K562 (cell line): Measurements from ENCODE around the gene HAUS7. TPM values are rescaled to one million over a fixed set of nuclear protein-coding genes. Genes with fewer than 3 reads are reported as not detected.

Source experiments
- ATAC-seq: fragments of 200-7000 bp; cut with Tn5 transposase; 3 replicates; pipeline ENCODE4 v1.9.1; 2020; ENCODE audit warnings: moderate library complexity
- BruUV-seq: library from RNA; stranded (reverse); fragments of 400-500 nt; replicated peaks from 2 replicates; lab custom pipeline; 2021; lab: Mats Ljungman, UMichigan
- CTCF ChIA-PET: fragments of 300-600 bp; formaldehyde crosslinking; extraction: SDS; loops from one replicate; lab custom pipeline; 2021; ENCODE audit warnings: low intra/inter-chr PET ratio; lab: Yijun Ruan, JAX
- POLR2A ChIA-PET: fragments of 300-600, 350-650 bp; sonication (Branson Sonifier 250); formaldehyde crosslinking; extraction: SDS; loops from one replicate; lab custom pipeline; 2021; ENCODE audit warnings: antibody characterized with exemption, inconsistent platforms; lab: Yijun Ruan, JAX
- DNase-seq, 4 experiments: peaks; one replicate each; pipeline versions ENCODE4 v3.0.0 to v3.0.0-alpha.2; 2011 to 2018; ENCODE audit warnings: low spot score in 3 of 4, mixed read lengths in 3 of 4; ENCODE audit errors: extremely low read depth in 1 of 4
- FAIRE-seq: peaks from 2 replicates; lab custom pipeline; 2011; peaks lifted over from hg19 to GRCh38; lab: Jason Lieb, UNC
- H2AFZ ChIP-seq: 2 replicates; pipeline ENCODE4 v1.6.0; 2011; ENCODE audit warnings: low read depth, low read length, control low read depth, inconsistent platforms
- H3K27ac ChIP-seq: fragments of 200-600 bp; 3 replicates; pipeline ENCODE4 v1.8.0; 2011; ENCODE audit warnings: low read depth, mild to moderate bottlenecking, control low read depth, inconsistent platforms, low read length, moderate library complexity, mixed read lengths; ENCODE audit errors: extremely low read depth
- H3K27me3 ChIP-seq, 2 experiments: fragments of 300-600 bp in 1 of 2; 2 replicates in 1 of 2; 3 replicates in 1 of 2; pipeline versions ENCODE4 v1.6.0 to v1.8.0; 2011; ENCODE audit warnings: inconsistent platforms in 2 of 2, low read length in 2 of 2, mild to moderate bottlenecking in 1 of 2, mixed read lengths in 1 of 2, moderate library complexity in 1 of 2; ENCODE audit not compliant: control insufficient read depth in 2 of 2, insufficient read depth in 2 of 2
- H3K36me3 ChIP-seq: fragments of 300-600 bp; 3 replicates; pipeline ENCODE4 v1.8.0; 2011; ENCODE audit warnings: mild to moderate bottlenecking, low read length, inconsistent platforms; ENCODE audit not compliant: control insufficient read depth, insufficient read depth
- H3K4me1 ChIP-seq, 2 experiments: fragments of 200-600 bp in 1 of 2; replicated peaks in 1 of 2; 2 replicates in 1 of 2; 3 replicates in 1 of 2; pipeline versions ENCODE4 v1.5.1 to v1.8.0; 2011; ENCODE audit warnings: inconsistent platforms in 2 of 2, low read length in 2 of 2, mild to moderate bottlenecking in 1 of 2, mixed read lengths in 1 of 2, moderate library complexity in 1 of 2; ENCODE audit not compliant: control insufficient read depth in 2 of 2, insufficient read depth in 2 of 2
- H3K4me2 ChIP-seq: 2 replicates; pipeline ENCODE4 v1.6.1; 2011; ENCODE audit warnings: low read length, control low read depth, inconsistent platforms, mixed read lengths; ENCODE audit not compliant: insufficient read depth
- H3K4me3 ChIP-seq: fragments of 200-600 bp; sonication (generic), shearing (Covaris generic); 2 replicates; pipeline ENCODE4 v1.5.1; 2016; ENCODE audit warnings: control low read depth, inconsistent platforms
- H3K79me2 ChIP-seq: fragments of 200-600 bp; 3 replicates; pipeline ENCODE4 v1.8.0; 2011; ENCODE audit warnings: low read length, inconsistent platforms; ENCODE audit not compliant: control insufficient read depth, insufficient read depth
- H3K9ac ChIP-seq, 2 experiments: 2 replicates each; pipeline versions ENCODE4 v1.6.0 to v1.6.1; 2011; ENCODE audit warnings: low read depth in 2 of 2, low read length in 2 of 2, control low read depth in 1 of 2, inconsistent platforms in 1 of 2, mild to moderate bottlenecking in 1 of 2, mixed read lengths in 1 of 2; ENCODE audit not compliant: insufficient read depth in 1 of 2
- H3K9me1 ChIP-seq: one replicate; pipeline ENCODE4 v1.6.0; 2011; ENCODE audit warnings: inconsistent platforms, mild to moderate bottlenecking, low read length, moderate library complexity; ENCODE audit not compliant: control insufficient read depth, insufficient read depth
- H3K9me3 ChIP-seq: replicated peaks from 2 replicates; pipeline ENCODE4 v1.5.1; 2011; ENCODE audit warnings: low read depth, low read length, inconsistent platforms; ENCODE audit not compliant: control insufficient read depth, insufficient read depth
- H4K20me1 ChIP-seq: replicated peaks from 2 replicates; pipeline ENCODE4 v1.6.1; 2011; ENCODE audit warnings: low read length, inconsistent platforms, mixed read lengths; ENCODE audit not compliant: control insufficient read depth, insufficient read depth
- DIDO1 ChIP-seq: fragments of 450-650 bp; IDR thresholded peaks from 2 replicates; pipeline ENCODE4 v1.6.1; 2016; ENCODE audit warnings: low read depth, missing biosample characterization, missing genetic modification characterization
- GATAD2B ChIP-seq: fragments of 450-650 bp; IDR thresholded peaks from 2 replicates; pipeline ENCODE4 v1.6.1; 2017; ENCODE audit warnings: mild to moderate bottlenecking, borderline replicate concordance
- PYGO2 ChIP-seq: fragments of 450-650 bp; IDR thresholded peaks from 2 replicates; pipeline ENCODE4 v1.6.1; 2016; ENCODE audit warnings: mild to moderate bottlenecking, missing genetic modification characterization, moderate library complexity, missing compliant biosample characterization
- RFX5 ChIP-seq: IDR thresholded peaks from 2 replicates; pipeline ENCODE4 v1.6.1; 2011; ENCODE audit warnings: low read depth, mild to moderate bottlenecking, improper control_type of control experiment, low read length
- SAFB2 ChIP-seq: fragments of 200-400 bp; formaldehyde crosslinking; IDR thresholded peaks from 2 replicates; pipeline ENCODE4 v1.6.1; 2018; ENCODE audit warnings: borderline replicate concordance, low read length, low read depth, moderate library complexity; ENCODE audit not compliant: severe bottlenecking
- SRF ChIP-seq, 2 experiments: fragments of 250-450, 450-650 bp in 1 of 2; sonication (Bioruptor Pico) in 1 of 2; sonication (generic) in 1 of 2; formaldehyde crosslinking; IDR thresholded peaks; 2 replicates each; pipeline versions ENCODE4 v1.5.0 to v1.5.1; 2020 to 2022; ENCODE audit warnings: mild to moderate bottlenecking in 1 of 2, missing genetic modification reagents in 1 of 2
- TFAM ChIP-seq: fragments of 250-450 bp; sonication (Bioruptor Pico); conservative IDR thresholded peaks from 2 replicates; pipeline ENCODE4 v1.5.0; 2021; ENCODE audit warnings: mild to moderate bottlenecking, moderate library complexity
- ZNF124 ChIP-seq: sonication (generic); formaldehyde crosslinking; IDR thresholded peaks from 2 replicates; pipeline ENCODE4 v1.8.1; 2022; ENCODE audit warnings: missing genetic modification reagents
- ZNF76 ChIP-seq: fragments of 250-450 bp; sonication (Bioruptor Pico); IDR thresholded peaks from 2 replicates; pipeline ENCODE4 v1.4.0; 2020; ENCODE audit warnings: mild to moderate bottlenecking, moderate library complexity, borderline replicate concordance
- WGBS: fragments of 100-300 bp; shearing (Covaris generic); methylation state at CpG from one replicate; pipeline ENCODE4 v1.1.6; 2016; ENCODE audit warnings: low coverage, mixed read lengths; ENCODE audit not compliant: insufficient coverage; ENCODE audit errors: missing lambda C conversion rate; 5-methylcytosine and 5-hydroxymethylcytosine counted together
- in situ Hi-C: fragments of 300-500 bp; cut with MboI; formaldehyde crosslinking; loops from 4 replicates; pipeline ENCODE4 v1.15.0; 2018; ENCODE audit warnings: inconsistent platforms, mixed read lengths
- intact Hi-C: fragments of 100-400 bp; cut with micrococcal nuclease; formaldehyde crosslinking; loops from 2 replicates; pipeline ENCODE4 v1.14.2; 2022
- polyA plus RNA-seq, 8 experiments: library from polyadenylated mRNA; depleted of rRNA in 4 of 8; stranded (reverse) in 5 of 8; unstranded in 3 of 8; fragments of >200 nt; fragmentation: Nextera tagmentation in 2 of 8; fragmentation: Illumina TruSeq in 1 of 8; extraction: Ambion mirVana in 2 of 8; extraction: Trizol in 1 of 8; gene quantifications; 2 replicates each; pipeline versions ENCODE4 v1.2.1 to v1.2.3, GENCODE V29; 2011 to 2014; ENCODE audit warnings: inconsistent platforms in 1 of 8, missing spikeins in 1 of 8
- total RNA-seq, 7 experiments: library from RNA; depleted of rRNA in 6 of 7; stranded (reverse); fragments of >200 nt in 6 of 7; fragmentation: Illumina TruSeq in 2 of 7; extraction: Trizol in 2 of 7; gene quantifications; 2 replicates each; pipeline versions ENCODE4 v1.2.1 to v1.2.3, GENCODE V29; 2011 to 2021; ENCODE audit warnings: low replicate concordance in 1 of 7
- TF ChIP-seq, protein P1 (sequence below): fragments of 450-650 bp; IDR thresholded peaks from 2 replicates; pipeline ENCODE4 v1.6.1; 2016; ENCODE audit warnings: antibody characterized with exemption
- TF ChIP-seq, protein P2 (sequence below): fragments of 250-450 bp; sonication (Bioruptor Pico); IDR thresholded peaks from 2 replicates; pipeline ENCODE4 v1.4.0; 2020
- TF ChIP-seq, protein P3 (sequence below): fragments of 250-450 bp; sonication (Bioruptor Pico); IDR thresholded peaks from 2 replicates; pipeline ENCODE4 v1.6.1; 2021; ENCODE audit warnings: mild to moderate bottlenecking

HAUS7 gene
- total and polyA plus RNA-seq, 9 of the 15 experiments (the other 6 are each of a cell fraction or from before 2014, with no cell fraction given), result 10.0 to 94.9 (median 48.8) TPM

DNA sequence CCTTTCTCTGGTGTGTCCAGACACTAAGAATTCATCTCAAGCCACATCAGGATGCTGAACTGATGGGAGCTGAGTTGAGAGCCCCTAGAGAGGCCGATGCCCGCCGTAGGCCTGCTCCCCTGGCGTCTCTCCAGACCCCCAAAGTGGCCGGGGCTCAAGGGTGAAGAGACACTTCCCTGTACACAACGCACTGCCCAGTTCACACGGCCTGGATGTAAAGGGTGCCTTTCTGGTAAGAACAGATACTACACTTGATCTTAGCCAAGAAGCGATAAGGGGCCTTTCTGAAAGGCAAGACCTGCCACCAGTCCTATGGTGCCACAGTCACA is 19.5 kb downstream of the HAUS7 start:
- H3K9ac ChIP-seq, result no peak overlapping the region
- TF ChIP-seq DIDO1 (tag), result no peak
- TF ChIP-seq, protein P1, sequence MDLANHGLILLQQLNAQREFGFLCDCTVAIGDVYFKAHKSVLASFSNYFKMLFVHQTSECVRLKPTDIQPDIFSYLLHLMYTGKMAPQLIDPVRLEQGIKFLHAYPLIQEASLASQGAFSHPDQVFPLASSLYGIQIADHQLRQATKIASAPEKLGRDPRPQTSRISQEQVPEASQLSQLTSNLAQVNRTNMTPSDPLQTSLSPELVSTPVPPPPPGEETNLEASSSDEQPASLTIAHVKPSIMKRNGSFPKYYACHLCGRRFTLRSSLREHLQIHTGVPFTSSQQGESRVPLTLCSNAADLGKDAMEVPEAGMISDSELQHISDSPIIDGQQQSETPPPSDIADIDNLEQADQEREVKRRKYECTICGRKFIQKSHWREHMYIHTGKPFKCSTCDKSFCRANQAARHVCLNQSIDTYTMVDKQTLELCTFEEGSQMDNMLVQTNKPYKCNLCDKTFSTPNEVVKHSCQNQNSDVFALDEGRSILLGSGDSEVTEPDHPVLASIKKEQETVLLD, result no peak
- no peak for TF ChIP-seq SAFB2
- TF ChIP-seq SRF (CRISPR knock-in tag; IDR thresholded peaks at IDR 0.05), result no peak
- TF ChIP-seq, protein P2, sequence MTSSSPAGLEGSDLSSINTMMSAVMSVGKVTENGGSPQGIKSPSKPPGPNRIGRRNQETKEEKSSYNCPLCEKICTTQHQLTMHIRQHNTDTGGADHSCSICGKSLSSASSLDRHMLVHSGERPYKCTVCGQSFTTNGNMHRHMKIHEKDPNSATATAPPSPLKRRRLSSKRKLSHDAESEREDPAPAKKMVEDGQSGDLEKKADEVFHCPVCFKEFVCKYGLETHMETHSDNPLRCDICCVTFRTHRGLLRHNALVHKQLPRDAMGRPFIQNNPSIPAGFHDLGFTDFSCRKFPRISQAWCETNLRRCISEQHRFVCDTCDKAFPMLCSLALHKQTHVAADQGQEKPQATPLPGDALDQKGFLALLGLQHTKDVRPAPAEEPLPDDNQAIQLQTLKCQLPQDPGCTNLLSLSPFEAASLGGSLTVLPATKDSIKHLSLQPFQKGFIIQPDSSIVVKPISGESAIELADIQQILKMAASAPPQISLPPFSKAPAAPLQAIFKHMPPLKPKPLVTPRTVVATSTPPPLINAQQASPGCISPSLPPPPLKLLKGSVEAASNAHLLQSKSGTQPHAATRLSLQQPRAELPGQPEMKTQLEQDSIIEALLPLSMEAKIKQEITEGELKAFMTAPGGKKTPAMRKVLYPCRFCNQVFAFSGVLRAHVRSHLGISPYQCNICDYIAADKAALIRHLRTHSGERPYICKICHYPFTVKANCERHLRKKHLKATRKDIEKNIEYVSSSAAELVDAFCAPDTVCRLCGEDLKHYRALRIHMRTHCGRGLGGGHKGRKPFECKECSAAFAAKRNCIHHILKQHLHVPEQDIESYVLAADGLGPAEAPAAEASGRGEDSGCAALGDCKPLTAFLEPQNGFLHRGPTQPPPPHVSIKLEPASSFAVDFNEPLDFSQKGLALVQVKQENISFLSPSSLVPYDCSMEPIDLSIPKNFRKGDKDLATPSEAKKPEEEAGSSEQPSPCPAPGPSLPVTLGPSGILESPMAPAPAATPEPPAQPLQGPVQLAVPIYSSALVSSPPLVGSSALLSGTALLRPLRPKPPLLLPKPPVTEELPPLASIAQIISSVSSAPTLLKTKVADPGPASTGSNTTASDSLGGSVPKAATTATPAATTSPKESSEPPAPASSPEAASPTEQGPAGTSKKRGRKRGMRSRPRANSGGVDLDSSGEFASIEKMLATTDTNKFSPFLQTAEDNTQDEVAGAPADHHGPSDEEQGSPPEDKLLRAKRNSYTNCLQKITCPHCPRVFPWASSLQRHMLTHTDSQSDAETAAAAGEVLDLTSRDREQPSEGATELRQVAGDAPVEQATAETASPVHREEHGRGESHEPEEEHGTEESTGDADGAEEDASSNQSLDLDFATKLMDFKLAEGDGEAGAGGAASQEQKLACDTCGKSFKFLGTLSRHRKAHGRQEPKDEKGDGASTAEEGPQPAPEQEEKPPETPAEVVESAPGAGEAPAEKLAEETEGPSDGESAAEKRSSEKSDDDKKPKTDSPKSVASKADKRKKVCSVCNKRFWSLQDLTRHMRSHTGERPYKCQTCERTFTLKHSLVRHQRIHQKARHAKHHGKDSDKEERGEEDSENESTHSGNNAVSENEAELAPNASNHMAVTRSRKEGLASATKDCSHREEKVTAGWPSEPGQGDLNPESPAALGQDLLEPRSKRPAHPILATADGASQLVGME (CRISPR knock-in tag), result no peak
- TF ChIP-seq GATAD2B, result no peak
- TF ChIP-seq TFAM, result no peak
- no peak for TF ChIP-seq RFX5
- TF ChIP-seq, protein P3, sequence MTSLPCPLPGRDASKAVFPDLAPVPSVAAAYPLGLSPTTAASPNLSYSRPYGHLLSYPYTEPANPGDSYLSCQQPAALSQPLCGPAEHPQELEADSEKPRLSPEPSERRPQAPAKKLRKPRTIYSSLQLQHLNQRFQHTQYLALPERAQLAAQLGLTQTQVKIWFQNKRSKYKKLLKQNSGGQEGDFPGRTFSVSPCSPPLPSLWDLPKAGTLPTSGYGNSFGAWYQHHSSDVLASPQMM (CRISPR knock-in tag), result no peak
- TF ChIP-seq PYGO2 (tag), result no peak
- no peak for TF ChIP-seq ZNF76
- no peak for TF ChIP-seq ZNF124 (CRISPR knock-in tag)
- TF ChIP-seq, all 486 proteins: peak for 0
- ChIA-PET CTCF (no interaction called here), POLR2A (no interaction called here)
- Histone ChIP-seq H3K27ac (no peak overlapping the region), H3K79me2 (no peaks in the 10 kb centered on the region), H3K4me2 (no peak overlapping the region), H3K27me3 (no peaks in the 10 kb centered on the region), H3K9me1 (no peaks in the 10 kb centered on the region), H3K4me1 (peaks cover 0 to 22% of the 10 kb centered on the region in 2 experiments; a peak in 2 of 5 replicates), H3K4me3 (no peak overlapping the region), H4K20me1 (no peaks in the 10 kb centered on the region), H3K36me3 (peaks cover 44% of the 10 kb centered on the region; the same call in 2 of the 3 replicates), H2AFZ (no peak overlapping the region), H3K9me3 (no peaks in the 10 kb centered on the region)
- in situ Hi-C loops (no loop called here), intact Hi-C loops (no loop called here)
- FAIRE-seq (no peak), DNase-seq (no peak), ATAC-seq (no peak)
- WGBS, result 75% methylated on average over 3 of the region's 8 CpGs
- BruUV-seq, result no TSS peak
